Stomach (tissue), 9 donors: ENCODE results near the gene HHIPL1. TPM values are rescaled to one million over a fixed set of nuclear protein-coding genes. Genes with fewer than 3 reads are reported as not detected.
A peak's percentile ranks its signal among the peaks of the same experiment; 100 is the strongest.

Experiments
- DNase-seq, 2 donors: peaks; one replicate each; pipeline versions ENCODE4 v3.0.0 to v3.0.0-alpha.2; 2013 to 2019
- H3K27ac ChIP-seq, 5 donors: fragments of 200-600 bp in 4 of 5; sonication (generic) in 4 of 5; one replicate each; pipeline ENCODE4 v1.5.1; 2013 to 2019; ENCODE audit warnings: mild to moderate bottlenecking in 1 of 5, moderate library complexity in 1 of 5
- H3K27me3 ChIP-seq, 3 donors: fragments of 200-600 bp; sonication (generic); one replicate each; pipeline ENCODE4 v1.5.1; 2017 to 2019; ENCODE audit warnings: mixed run types in 1 of 3
- H3K36me3 ChIP-seq, 4 donors: fragments of 200-600 bp; sonication (generic); 1 replicate in 3 of 4; 2 replicates in 1 of 4; pipeline ENCODE4 v1.5.1; 2016 to 2019
- H3K4me1 ChIP-seq, 4 donors: fragments of 200-600 bp; sonication (generic); one replicate each; pipeline ENCODE4 v1.5.1; 2016 to 2019
- H3K4me3 ChIP-seq, 4 donors: fragments of 200-600 bp; sonication (generic) in 3 of 4; one replicate each; pipeline ENCODE4 v1.5.1; 2016 to 2019; ENCODE audit warnings: mild to moderate bottlenecking in 1 of 4
- H3K9me3 ChIP-seq, 4 donors: fragments of 200-600 bp; sonication (generic); one replicate each; pipeline ENCODE4 v1.5.1; 2016 to 2019
- CTCF ChIP-seq, 7 experiments: fragments of 450-650 bp in 4 of 7; fragments of 200-600 bp in 3 of 7; sonication (generic) in 3 of 7; IDR thresholded peaks; one replicate each; pipeline ENCODE4 v1.5.1; 2016 to 2019; ENCODE audit warnings: antibody characterized with exemption in 7 of 7, control low read depth in 2 of 7, mild to moderate bottlenecking in 1 of 7
- EP300 ChIP-seq: sonication (generic); formaldehyde crosslinking; IDR thresholded peaks from one replicate; pipeline ENCODE4 v1.6.1; 2017; ENCODE audit warnings: antibody characterized with exemption
- POLR2A ChIP-seq, 4 donors: fragments of 450-650 bp; IDR thresholded peaks; one replicate each; pipeline ENCODE4 v1.6.1; 2016; ENCODE audit warnings: antibody characterized with exemption in 4 of 4, control low read depth in 2 of 4, mild to moderate bottlenecking in 1 of 4, moderate library complexity in 1 of 4
- POLR2AphosphoS5 ChIP-seq, 3 donors: sonication (generic); formaldehyde crosslinking; IDR thresholded peaks; one replicate each; pipeline ENCODE4 v1.6.1; 2016; ENCODE audit warnings: antibody characterized with exemption in 3 of 3
- WGBS, 5 donors: extraction: QIAGEN DNeasy Blood & Tissue Kit in 3 of 5; methylation state at CpG; one replicate each; pipeline versions ENCODE4 v1.1.5 to v1.1.7; 2013 to 2018; 5-methylcytosine and 5-hydroxymethylcytosine counted together
- intact Hi-C: fragments of 100-400 bp; cut with DNase I; formaldehyde crosslinking; loops from one replicate; pipeline ENCODE4 v1.15.1; 2023; ENCODE audit warnings: low total_unique reads
- polyA plus RNA-seq, 3 donors: library from polyadenylated mRNA; stranded (reverse); fragments of 200-250 nt; gene quantifications; one replicate each; pipeline ENCODE4 v1.2.3, GENCODE V29; 2013
- total RNA-seq, 5 donors: library from RNA; depleted of rRNA; stranded (reverse); fragments of >200 nt; gene quantifications; one replicate each; pipeline versions ENCODE4 v1.1.0 to v1.2.3, GENCODE V29; 2014 to 2016
- donor health status: healthy with polysubstance abuse.
- donor health status: Bipolar disorder and iron deficiency.
- donor health status: healthy.

The HHIPL1 gene
- total and polyA plus RNA-seq, 8 donors: 0.15 to 2.0 (median 0.68) TPM; not detected in 1

DNA sequence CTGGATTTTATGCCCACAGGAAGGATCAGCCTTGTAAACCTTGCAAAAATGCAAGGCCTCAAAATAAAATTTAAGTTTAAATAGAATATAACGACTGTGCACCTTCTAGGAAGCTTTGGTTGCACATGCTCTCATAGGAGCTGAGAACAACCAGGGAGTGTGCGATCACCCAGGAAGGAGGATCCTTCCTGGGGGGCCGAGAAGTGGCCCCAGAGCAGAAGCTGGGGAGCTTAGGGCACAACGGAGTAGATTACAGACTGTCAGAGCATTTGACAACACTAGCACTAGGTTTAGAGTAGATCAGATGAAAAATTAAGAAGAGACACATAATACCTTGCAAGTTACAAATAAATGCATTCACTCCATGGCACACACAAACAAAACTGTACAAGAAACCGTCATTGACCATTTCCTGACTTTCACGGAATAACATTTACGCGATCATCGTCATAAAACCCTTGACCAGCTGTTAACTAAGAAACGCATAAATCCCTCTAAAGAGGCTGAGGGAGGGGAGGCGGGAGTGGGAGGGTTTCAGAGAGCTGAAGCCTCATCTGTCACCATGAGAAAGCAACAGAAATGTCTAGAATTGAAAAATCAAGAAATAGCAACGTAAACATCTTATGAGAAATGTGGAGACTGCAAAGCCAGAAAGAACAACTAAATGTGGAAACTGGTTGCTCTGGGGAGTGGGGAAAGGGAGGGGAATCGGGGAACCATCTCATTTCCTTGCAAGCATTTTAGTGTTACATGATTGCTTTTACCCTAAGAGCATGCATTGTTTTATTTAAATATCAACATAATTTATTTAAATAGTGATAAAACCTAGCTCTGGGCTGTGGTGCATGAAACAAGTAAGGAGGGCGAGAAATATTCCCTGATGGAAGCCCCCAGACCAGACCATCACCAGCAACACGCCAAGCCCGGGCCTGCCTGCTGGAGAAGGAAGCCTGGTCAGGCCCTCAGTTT, 27.8 kb upstream of the HHIPL1 start:
- 62 to 77% (median 69%) methylated on average over 16 of the region's 16 CpGs for WGBS, 5 donors
- Histone ChIP-seq H3K9me3 (no peaks in the 10 kb centered on the region), H3K27ac (no peak overlapping the region), H3K27me3 (peaks cover 0 to 5% (median 0%) of the 10 kb centered on the region in 3 donors), H3K36me3 (no peaks in the 10 kb centered on the region), H3K4me3 (no peak overlapping the region), H3K4me1 (peaks cover 0 to 20% (median 16%) of the 10 kb centered on the region in 4 donors)
- TF ChIP-seq EP300 (no peak), POLR2A (IDR thresholded peaks at IDR 0.05) (no peak), CTCF (IDR thresholded peaks at IDR 0.05) (no peak), POLR2AphosphoS5 (IDR thresholded peaks at IDR 0.05) (no peak)
- intact Hi-C loops: no loop called here
- DNase-seq: peak in 1 of 2 donors; percentile 53

- DNase-seq: peak in 1 of 2 donors; percentile 66
- WGBS, 5 donors: 55 to 73% (median 65%) methylated on average over 11 to 13 of the region's 13 CpGs
- intact Hi-C loops: no loop called here
- peaks cover 0 to 20% (median 12%) of the 10 kb centered on the region in 4 donors for H3K4me1 ChIP-seq
- peak overlapping the region in 3 of 5 donors; percentile 8 to 61 (median 30) for H3K27ac ChIP-seq
- H3K27me3 ChIP-seq: peaks cover 0 to 10% (median 0%) of the 10 kb centered on the region in 3 donors
- TF ChIP-seq POLR2AphosphoS5 (IDR thresholded peaks at IDR 0.05) (peak in 1 of 3 donors; percentile 37), CTCF (IDR thresholded peaks at IDR 0.05) (no peak), POLR2A (IDR thresholded peaks at IDR 0.05) (no peak), EP300 (no peak)
- no peak overlapping the region for H3K4me3 ChIP-seq
- H3K36me3 ChIP-seq: no peaks in the 10 kb centered on the region
- H3K9me3 ChIP-seq: no peaks in the 10 kb centered on the region
These were observed 24.8 kb upstream of the HHIPL1 start for GRCh38 chr14:99619835-99620834.

DNA sequence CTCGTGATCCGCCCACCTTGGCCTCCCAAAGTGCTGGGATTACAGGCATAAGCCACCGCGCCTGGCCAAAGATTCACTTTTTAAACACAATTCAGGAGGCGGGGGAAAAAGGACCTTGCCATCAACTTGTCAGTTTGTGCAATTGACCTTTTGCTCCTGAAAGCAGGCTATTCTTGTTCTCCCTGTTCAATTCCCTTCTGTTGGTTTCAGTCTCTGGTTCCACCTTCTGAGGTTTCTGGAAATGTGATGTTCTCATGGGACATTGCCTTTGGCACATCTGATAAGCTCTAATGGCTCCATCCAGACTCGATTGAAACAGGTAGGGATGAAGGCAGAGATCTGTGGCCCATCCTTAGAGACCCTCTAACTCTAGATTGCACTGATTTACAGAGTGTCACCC, 23.0 kb upstream of the HHIPL1 start:
- Histone ChIP-seq H3K4me3 (no peak overlapping the region), H3K27ac (no peak overlapping the region), H3K9me3 (no peaks in the 10 kb centered on the region), H3K4me1 (peaks cover 0 to 16% (median 7%) of the 10 kb centered on the region in 4 donors), H3K27me3 (peaks cover 0 to 12% (median 0%) of the 10 kb centered on the region in 3 donors), H3K36me3 (no peaks in the 10 kb centered on the region)
- 76 to 88% (median 81%) methylated on average over 6 of the region's 6 CpGs for WGBS, 5 donors
- DNase-seq: no peak
- no peak for TF ChIP-seq POLR2AphosphoS5 (IDR thresholded peaks at IDR 0.05)
- no peak for TF ChIP-seq POLR2A (IDR thresholded peaks at IDR 0.05)
- TF ChIP-seq EP300: no peak
- no peak for TF ChIP-seq CTCF (IDR thresholded peaks at IDR 0.05)
- intact Hi-C loops: no loop called here

GRCh38 chr14:99624024-99624423, 20.9 kb upstream of the HHIPL1 start:
- no peak overlapping the region for H3K4me3 ChIP-seq
- DNase-seq: no peak
- 52 to 88% (median 86%) methylated on average over 3 to 6 of the region's 6 CpGs for WGBS, 5 donors
- H3K36me3 ChIP-seq: no peaks in the 10 kb centered on the region
- peaks cover 0 to 21% (median 13%) of the 10 kb centered on the region in 4 donors for H3K4me1 ChIP-seq
- peaks cover 0 to 12% (median 0%) of the 10 kb centered on the region in 3 donors for H3K27me3 ChIP-seq
- TF ChIP-seq POLR2AphosphoS5 (IDR thresholded peaks at IDR 0.05) (no peak), POLR2A (IDR thresholded peaks at IDR 0.05) (no peak), EP300 (no peak)
- intact Hi-C loops: no loop called here
- H3K9me3 ChIP-seq: no peaks in the 10 kb centered on the region
- H3K27ac ChIP-seq: no peak overlapping the region
